MCF 10A (cell line): ENCODE measurements around the gene NKX2-4. TPM values are rescaled to one million over a fixed set of nuclear protein-coding genes. Genes with fewer than 3 reads are reported as not detected.

ENCODE experiments used
- BruUV-seq: library from RNA; stranded (reverse); fragments of 400-500 nt; replicated peaks from 2 replicates; lab custom pipeline; 2021; lab: Mats Ljungman, UMichigan
- CTCF ChIA-PET: fragments of 300-600 bp; sonication (Branson Sonifier 250); formaldehyde crosslinking; extraction: SDS; loops from one replicate; lab custom pipeline; 2021; ENCODE audit warnings: antibody characterized with exemption, inconsistent platforms; lab: Yijun Ruan, JAX
- POLR2A ChIA-PET: fragments of 300-600, 350-650 bp; sonication (Branson Sonifier 250); formaldehyde crosslinking; extraction: SDS; loops from one replicate; lab custom pipeline; 2020; ENCODE audit warnings: antibody characterized with exemption, inconsistent platforms; lab: Yijun Ruan, JAX
- DNase-seq: peaks from one replicate; pipeline ENCODE4 v3.0.0-alpha.2; 2018; ENCODE audit not compliant: unreplicated experiment
- H3K27ac Mint-ChIP-seq: one replicate; pipeline ENCODE4 v1.8.0; 2022; ENCODE audit warnings: mild to moderate bottlenecking, low read depth, mixed read lengths; ENCODE audit not compliant: unreplicated experiment
- H3K27me3 Mint-ChIP-seq: one replicate; pipeline ENCODE4 v1.8.0; 2022; ENCODE audit warnings: mixed read lengths; ENCODE audit not compliant: insufficient read depth, unreplicated experiment
- H3K36me3 Mint-ChIP-seq: one replicate; pipeline ENCODE4 v1.8.0; 2022; ENCODE audit warnings: mild to moderate bottlenecking, moderate library complexity, mixed read lengths; ENCODE audit not compliant: insufficient read depth, unreplicated experiment
- H3K4me1 Mint-ChIP-seq: one replicate; pipeline ENCODE4 v1.8.0; 2022; ENCODE audit warnings: mixed read lengths; ENCODE audit not compliant: insufficient read depth, unreplicated experiment
- H3K4me3 Mint-ChIP-seq: one replicate; pipeline ENCODE4 v1.8.0; 2022; ENCODE audit warnings: mild to moderate bottlenecking, moderate library complexity, mixed read lengths; ENCODE audit not compliant: unreplicated experiment
- H3K9me3 Mint-ChIP-seq: one replicate; pipeline ENCODE4 v1.8.0; 2022; ENCODE audit warnings: mixed read lengths; ENCODE audit not compliant: unreplicated experiment
- intact Hi-C: fragments of 100-400 bp; cut with micrococcal nuclease; formaldehyde crosslinking; loops from 2 replicates; pipeline ENCODE4 v1.14.1; 2022
- total RNA-seq: library from RNA; stranded (reverse); gene quantifications from 2 replicates; pipeline ENCODE4 v1.2.3, GENCODE V29; 2022
- TF ChIP-seq, protein P1 (sequence below): fragments of 200-600 bp; IDR thresholded peaks from one replicate; pipeline ENCODE4 v1.8.0; 2022; ENCODE audit warnings: antibody characterized with exemption, mild to moderate bottlenecking; ENCODE audit not compliant: unreplicated experiment

The NKX2-4 gene
- total RNA-seq, 1 experiment from 2014 or later = not detected

DNA sequence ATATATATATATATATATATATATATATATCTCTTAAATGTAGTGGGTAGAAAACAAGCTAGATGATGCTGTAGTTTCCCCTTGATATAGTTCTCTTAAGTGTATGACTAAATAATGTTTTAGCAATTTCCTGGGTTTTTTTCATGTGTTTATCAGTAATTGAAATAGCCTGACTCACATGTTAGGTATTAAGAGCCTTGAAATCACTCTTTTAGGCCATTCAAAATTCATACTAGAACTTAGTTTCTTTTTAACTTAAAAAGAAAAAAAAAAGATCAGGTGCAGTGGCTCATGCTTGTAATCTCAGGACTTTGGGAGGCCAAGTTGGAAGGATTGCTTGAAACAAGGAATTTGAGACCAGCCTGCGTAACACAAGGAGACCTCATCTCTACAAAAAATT lies 44.1 kb downstream of the NKX2-4 start:
- DNase-seq = no peak
- no peak overlapping the region for H3K4me3 Mint-ChIP-seq
- intact Hi-C loops = loop anchor here (5.0 kb wide), 1 partner anchor 51 kb away; the partner anchor contains the start of gene XRN2
- H3K36me3 Mint-ChIP-seq = peaks cover 49% of the 10 kb centered on the region
- TF ChIP-seq, protein P1, sequence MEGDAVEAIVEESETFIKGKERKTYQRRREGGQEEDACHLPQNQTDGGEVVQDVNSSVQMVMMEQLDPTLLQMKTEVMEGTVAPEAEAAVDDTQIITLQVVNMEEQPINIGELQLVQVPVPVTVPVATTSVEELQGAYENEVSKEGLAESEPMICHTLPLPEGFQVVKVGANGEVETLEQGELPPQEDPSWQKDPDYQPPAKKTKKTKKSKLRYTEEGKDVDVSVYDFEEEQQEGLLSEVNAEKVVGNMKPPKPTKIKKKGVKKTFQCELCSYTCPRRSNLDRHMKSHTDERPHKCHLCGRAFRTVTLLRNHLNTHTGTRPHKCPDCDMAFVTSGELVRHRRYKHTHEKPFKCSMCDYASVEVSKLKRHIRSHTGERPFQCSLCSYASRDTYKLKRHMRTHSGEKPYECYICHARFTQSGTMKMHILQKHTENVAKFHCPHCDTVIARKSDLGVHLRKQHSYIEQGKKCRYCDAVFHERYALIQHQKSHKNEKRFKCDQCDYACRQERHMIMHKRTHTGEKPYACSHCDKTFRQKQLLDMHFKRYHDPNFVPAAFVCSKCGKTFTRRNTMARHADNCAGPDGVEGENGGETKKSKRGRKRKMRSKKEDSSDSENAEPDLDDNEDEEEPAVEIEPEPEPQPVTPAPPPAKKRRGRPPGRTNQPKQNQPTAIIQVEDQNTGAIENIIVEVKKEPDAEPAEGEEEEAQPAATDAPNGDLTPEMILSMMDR = no peak
- no peaks in the 10 kb centered on the region for H3K9me3 Mint-ChIP-seq
- no peak overlapping the region for H3K27ac Mint-ChIP-seq
- POLR2A ChIA-PET = interaction anchor here (0.6 to 1.6 kb wide), 8 partner anchors 8 to 642 kb away, joined by 3 to 8 read pairs (median 4); partner anchors contain the start of gene XRN2
- CTCF ChIA-PET = interaction anchor here (0.6 to 2.8 kb wide), 15 partner anchors 9 to 973 kb away, joined by 3 to 22 read pairs (median 3); partner anchors contain the start of gene XRN2
- H3K27me3 Mint-ChIP-seq = no peaks in the 10 kb centered on the region
- BruUV-seq = no TSS peak
- no peaks in the 10 kb centered on the region for H3K4me1 Mint-ChIP-seq

DNA sequence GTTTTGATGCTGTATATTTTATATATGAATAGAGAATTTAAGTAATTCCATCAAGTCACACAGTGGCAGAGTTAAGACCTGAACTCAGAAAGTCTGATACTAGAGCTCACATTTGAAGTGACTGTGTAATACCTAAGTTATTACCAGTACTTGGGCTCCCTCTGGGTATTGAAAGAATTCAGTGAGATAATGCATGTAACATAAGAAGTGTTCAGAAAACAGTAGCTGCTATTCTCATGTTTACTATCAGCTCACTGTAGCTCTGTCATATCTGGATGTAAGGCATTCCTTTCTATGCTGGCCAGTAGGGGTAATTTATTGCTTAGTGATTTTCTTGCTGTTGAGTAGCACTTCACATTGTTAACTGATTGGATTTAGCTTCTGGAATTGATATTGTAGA lies 44.6 kb downstream of the NKX2-4 start:
- TF ChIP-seq, protein P1 = no peak
- Mint-ChIP-seq H3K36me3 (peaks cover 49% of the 10 kb centered on the region), H3K27me3 (no peaks in the 10 kb centered on the region), H3K4me3 (no peak overlapping the region), H3K27ac (no peak overlapping the region), H3K4me1 (no peaks in the 10 kb centered on the region), H3K9me3 (no peaks in the 10 kb centered on the region)
- CTCF ChIA-PET = interaction anchor here (0.6 to 2.8 kb wide), 14 partner anchors 8 to 515 kb away, joined by 3 to 22 read pairs (median 4); partner anchors contain the start of gene XRN2
- intact Hi-C loops = loop anchor here (5.0 kb wide), 1 partner anchor 50 kb away; the partner anchor contains the start of gene XRN2
- DNase-seq = no peak
- BruUV-seq = no TSS peak
- POLR2A ChIA-PET = interaction anchor here (0.6 to 1.6 kb wide), 7 partner anchors 8 to 641 kb away, joined by 3 to 8 read pairs (median 4); partner anchors contain the start of gene XRN2

Other genes with a start within 250 kb of the NKX2-4 start
- 60.8 and 67.8 TPM in 2 replicates for gene XRN2, start 94.2 kb downstream of the NKX2-4 start, total RNA-seq
- gene NKX2-2, start 116.5 kb upstream of the NKX2-4 start, total RNA-seq = not detected in 2 replicates